Activated CD8-positive, alpha-beta memory T cell treated with anti-CD3 and anti-CD28 coated beads for 1 hour (primary cell): ENCODE measurements around the gene DMGDH.
"Not testable (repeated sequence)": the region's sequence is repeated elsewhere in the genome, so short reads cannot be mapped to it uniquely, and the experiment has no call there.

Experiments
- DNase-seq, 2 donors: peaks; one replicate each; pipeline ENCODE4 v3.0.0-alpha.2; 2020; ENCODE audit warnings: low read depth in 1 of 2; ENCODE audit errors: extremely low read depth in 1 of 2

DMGDH gene

GRCh38 chr5:79020861-79021561 is 48.5 kb downstream of the DMGDH start:
- peak in 1 of 2 donors; percentile 6 for DNase-seq

- DNase-seq = no peak
These were observed 54.8 kb downstream of the DMGDH start for GRCh38 chr5:79014631-79015030.

GRCh38 chr5:79011869-79012268 is 57.6 kb downstream of the DMGDH start:
- DNase-seq = no peak

GRCh38 chr5:79011219-79011836 is 58.1 kb downstream of the DMGDH start:
- no peak for DNase-seq

GRCh38 chr5:79008362-79008761 is 61.1 kb downstream of the DMGDH start:
- DNase-seq = no peak

- no peak for DNase-seq
These were observed 61.6 kb downstream of the DMGDH start for GRCh38 chr5:79007872-79008271.

GRCh38 chr5:79005936-79006631 is 63.4 kb downstream of the DMGDH start:
- no peak for DNase-seq

GRCh38 chr5:79005151-79005550 is 64.3 kb downstream of the DMGDH start:
- no peak for DNase-seq

GRCh38 chr5:79002374-79002773 is 67.1 kb downstream of the DMGDH start:
- no peak for DNase-seq

GRCh38 chr5:79001471-79001870 is 68.0 kb downstream of the DMGDH start:
- DNase-seq = no peak

- DNase-seq = no peak
These were observed 72.4 kb downstream of the DMGDH start for GRCh38 chr5:78997090-78997489.

- no peak for DNase-seq
These were observed 73.9 kb downstream of the DMGDH start for GRCh38 chr5:78995521-78996007.

GRCh38 chr5:78993165-78993564 is 76.3 kb downstream of the DMGDH start:
- no peak for DNase-seq

GRCh38 chr5:78992146-78992545 is 77.3 kb downstream of the DMGDH start:
- DNase-seq = no peak

GRCh38 chr5:78989080-78989479 is 80.4 kb downstream of the DMGDH start:
- no peak for DNase-seq

GRCh38 chr5:78985725-78986223 is 83.7 kb downstream of the DMGDH start:
- DNase-seq = no peak

- DNase-seq = peak in 1 of 2 donors; percentile 37
These were observed 84.3 kb downstream of the DMGDH start, which contains the start of gene ARSB for GRCh38 chr5:78985116-78985724. Gene ARSB (minus strand): TSS chr5:78985310. CDS start chr5:78985248, 62 bp downstream.

- DNase-seq = peak; percentile 30 to 66
These were observed 84.9 kb downstream of the DMGDH start for GRCh38 chr5:78984439-78985115.

- DNase-seq = no peak
These were observed 85.7 kb downstream of the DMGDH start for GRCh38 chr5:78983601-78984438.

- not testable (repeated sequence) for DNase-seq
These were observed 86.3 kb downstream of the DMGDH start for GRCh38 chr5:78983194-78983593.
